ENCODE data around the gene PLAAT5.

- TF ChIP-seq TCF7L2 (IDR thresholded peaks at IDR 0.05; ENCODE audit: borderline replicate concordance, extremely low read depth, insufficient read depth, insufficient read length), result no peak
- no peak for TF ChIP-seq CEBPB (IDR thresholded peaks at IDR 0.05; ENCODE audit: low read depth)
- TF ChIP-seq MAX (IDR thresholded peaks at IDR 0.05), result no peak
- TF ChIP-seq POLR2AphosphoS5 (IDR thresholded peaks at IDR 0.05; ENCODE audit: low read depth, low read length), result no peak
- no peak for TF ChIP-seq EZH2 (IDR thresholded peaks at IDR 0.05)
- no peak for TF ChIP-seq CTCF (IDR thresholded peaks at IDR 0.05 in 2 of 3, conservative IDR thresholded peaks at IDR 0.05 in 1 of 3; ENCODE audit: borderline replicate concordance in 1 of 3, insufficient read depth in 1 of 3, low read depth in 2 of 3, low read length in 2 of 3)
- no peak for TF ChIP-seq POLR2A (IDR thresholded peaks at IDR 0.05; ENCODE audit: borderline replicate concordance, extremely low read depth, insufficient read depth, insufficient read length)
- TF ChIP-seq JUND (IDR thresholded peaks at IDR 0.05), result no peak
- TF ChIP-seq EZH2phosphoT487 (IDR thresholded peaks at IDR 0.05; ENCODE audit: borderline replicate concordance), result no peak
- no peak for TF ChIP-seq SRF (IDR thresholded peaks at IDR 0.05; ENCODE audit: low read depth)
These were observed 10.3 kb upstream of the PLAAT5 start for GRCh38 chr11:63501236-63501635.

Data from HCT116 (cell line).